OCI-LY1 (cell line): ENCODE results near the gene CPXM2.

ENCODE experiments used
- CTCF ChIP-seq: fragments of 200-600 bp; sonication (generic), shearing (Covaris generic); IDR thresholded peaks from 2 replicates; pipeline ENCODE4 v1.5.1; 2017; ENCODE audit warnings: mild to moderate bottlenecking, antibody characterized with exemption, low read length, moderate library complexity, mixed read lengths
- EZH2 ChIP-seq: fragments of 200-600 bp; sonication (generic), shearing (Covaris generic); IDR thresholded peaks from 2 replicates; pipeline ENCODE4 v1.8.0; 2017; ENCODE audit warnings: borderline replicate concordance, mixed run types, mild to moderate bottlenecking, antibody characterized with exemption, low read length, moderate library complexity, mixed read lengths

DNA sequence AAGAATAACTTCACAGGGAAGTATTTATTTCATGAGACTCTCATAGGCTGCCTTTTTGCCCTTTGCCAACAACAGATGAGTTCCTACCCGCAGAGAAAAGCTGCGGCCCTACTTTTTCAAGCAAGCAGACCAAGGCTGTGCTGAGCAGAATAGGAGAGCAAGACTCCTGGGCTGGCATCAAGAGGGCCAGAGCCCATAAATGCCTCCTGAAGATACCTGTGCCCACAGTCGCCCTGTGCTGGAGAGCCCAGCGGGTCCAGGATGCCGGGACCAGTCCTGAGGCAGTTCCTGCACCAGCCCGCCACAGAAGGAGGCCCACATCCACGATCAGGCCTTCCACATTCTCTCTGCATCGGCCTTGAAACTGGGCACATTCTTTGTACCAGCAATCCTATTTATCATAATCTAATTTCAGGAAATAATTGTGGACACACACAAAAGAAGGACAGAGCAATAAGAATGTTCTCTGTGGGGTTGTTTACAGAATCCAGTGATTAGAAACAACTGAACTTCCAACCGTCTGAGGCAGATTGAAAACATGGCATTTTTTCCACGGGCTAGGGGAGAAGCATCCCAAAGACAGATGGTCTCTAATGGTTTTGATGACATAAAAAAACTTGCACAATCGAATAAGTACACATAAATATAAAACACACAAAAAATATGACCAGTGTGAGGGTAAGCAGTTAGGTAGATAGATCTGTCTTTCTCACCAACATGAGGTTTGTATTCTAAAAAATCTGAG lies 95.6 kb downstream of the CPXM2 start:
- TF ChIP-seq CTCF (no peak), EZH2 (no peak)
